ENCODE measurements around the gene TMEM253.

GRCh38 chr14:21054768-21055145 lies 46.1 kb upstream of the TMEM253 start:
- no peak for TF ChIP-seq ZFX (IDR thresholded peaks at IDR 0.05)
- TF ChIP-seq, protein P1, sequence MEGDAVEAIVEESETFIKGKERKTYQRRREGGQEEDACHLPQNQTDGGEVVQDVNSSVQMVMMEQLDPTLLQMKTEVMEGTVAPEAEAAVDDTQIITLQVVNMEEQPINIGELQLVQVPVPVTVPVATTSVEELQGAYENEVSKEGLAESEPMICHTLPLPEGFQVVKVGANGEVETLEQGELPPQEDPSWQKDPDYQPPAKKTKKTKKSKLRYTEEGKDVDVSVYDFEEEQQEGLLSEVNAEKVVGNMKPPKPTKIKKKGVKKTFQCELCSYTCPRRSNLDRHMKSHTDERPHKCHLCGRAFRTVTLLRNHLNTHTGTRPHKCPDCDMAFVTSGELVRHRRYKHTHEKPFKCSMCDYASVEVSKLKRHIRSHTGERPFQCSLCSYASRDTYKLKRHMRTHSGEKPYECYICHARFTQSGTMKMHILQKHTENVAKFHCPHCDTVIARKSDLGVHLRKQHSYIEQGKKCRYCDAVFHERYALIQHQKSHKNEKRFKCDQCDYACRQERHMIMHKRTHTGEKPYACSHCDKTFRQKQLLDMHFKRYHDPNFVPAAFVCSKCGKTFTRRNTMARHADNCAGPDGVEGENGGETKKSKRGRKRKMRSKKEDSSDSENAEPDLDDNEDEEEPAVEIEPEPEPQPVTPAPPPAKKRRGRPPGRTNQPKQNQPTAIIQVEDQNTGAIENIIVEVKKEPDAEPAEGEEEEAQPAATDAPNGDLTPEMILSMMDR (IDR thresholded peaks at IDR 0.05 in 2 of 3, conservative IDR thresholded peaks at IDR 0.05 in 1 of 3; ENCODE audit: borderline replicate concordance in 1 of 3, insufficient read depth in 1 of 3, low read depth in 2 of 3, low read length in 2 of 3) = no peak
- no peak for TF ChIP-seq POLR2AphosphoS5 (IDR thresholded peaks at IDR 0.05; ENCODE audit: low read depth, low read length)
- TF ChIP-seq MAX (IDR thresholded peaks at IDR 0.05) = no peak
